ENCODE measurements around the gene MOK. TPM values are rescaled to one million over a fixed set of nuclear protein-coding genes. Genes with fewer than 3 reads are reported as not detected.

Gene MOK
- total RNA-seq, 2 donors from 2014 or later = 60.3 to 102 TPM

DNA sequence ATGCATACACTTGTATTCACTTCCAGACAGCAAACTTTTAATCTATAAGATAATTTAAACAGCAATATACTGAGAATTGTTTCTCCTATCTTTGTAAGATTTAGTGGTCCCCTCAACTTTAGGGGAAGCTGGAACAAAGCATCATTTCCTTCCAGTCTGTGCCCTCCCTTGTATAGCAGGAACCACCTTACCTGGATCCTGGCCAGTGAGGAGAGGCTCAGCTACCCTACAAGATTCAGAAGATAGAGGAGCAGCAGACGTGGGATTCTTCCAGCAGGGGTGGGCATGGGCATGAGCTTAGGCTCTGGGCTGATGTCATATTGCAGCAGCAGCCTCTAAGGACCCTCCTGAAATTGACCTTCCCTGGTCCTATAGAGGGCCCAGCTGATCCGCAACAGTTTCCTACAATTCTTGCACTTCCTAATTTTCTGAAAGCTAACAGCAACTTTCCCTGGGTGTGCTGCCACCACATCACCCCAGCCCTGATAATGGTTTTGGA, 21.3 kb downstream of the MOK start:
- no peak overlapping the region for H3K27ac ChIP-seq (ENCODE audit: low read depth, low read length)
- TF ChIP-seq, protein P1, sequence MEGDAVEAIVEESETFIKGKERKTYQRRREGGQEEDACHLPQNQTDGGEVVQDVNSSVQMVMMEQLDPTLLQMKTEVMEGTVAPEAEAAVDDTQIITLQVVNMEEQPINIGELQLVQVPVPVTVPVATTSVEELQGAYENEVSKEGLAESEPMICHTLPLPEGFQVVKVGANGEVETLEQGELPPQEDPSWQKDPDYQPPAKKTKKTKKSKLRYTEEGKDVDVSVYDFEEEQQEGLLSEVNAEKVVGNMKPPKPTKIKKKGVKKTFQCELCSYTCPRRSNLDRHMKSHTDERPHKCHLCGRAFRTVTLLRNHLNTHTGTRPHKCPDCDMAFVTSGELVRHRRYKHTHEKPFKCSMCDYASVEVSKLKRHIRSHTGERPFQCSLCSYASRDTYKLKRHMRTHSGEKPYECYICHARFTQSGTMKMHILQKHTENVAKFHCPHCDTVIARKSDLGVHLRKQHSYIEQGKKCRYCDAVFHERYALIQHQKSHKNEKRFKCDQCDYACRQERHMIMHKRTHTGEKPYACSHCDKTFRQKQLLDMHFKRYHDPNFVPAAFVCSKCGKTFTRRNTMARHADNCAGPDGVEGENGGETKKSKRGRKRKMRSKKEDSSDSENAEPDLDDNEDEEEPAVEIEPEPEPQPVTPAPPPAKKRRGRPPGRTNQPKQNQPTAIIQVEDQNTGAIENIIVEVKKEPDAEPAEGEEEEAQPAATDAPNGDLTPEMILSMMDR (conservative IDR thresholded peaks at IDR 0.05) = no peak
- Mint-ChIP-seq H3K27me3 (ENCODE audit: insufficient read depth) (no peaks in the 10 kb centered on the region), H3K4me1 (peaks cover 6% of the 10 kb centered on the region), H3K36me3 (ENCODE audit: low read depth) (peaks cover 14% of the 10 kb centered on the region), H3K4me3 (no peak overlapping the region), H3K9me3 (peaks cover 6% of the 10 kb centered on the region), H3K27ac (no peak overlapping the region)
- H3K36me3 ChIP-seq (ENCODE audit: control insufficient read depth, insufficient read depth, low read length) = peaks cover 4% of the 10 kb centered on the region
- DNase-seq = no peak
- no peak overlapping the region for H3K9ac ChIP-seq (ENCODE audit: extremely low read depth, low read length, poor library complexity, severe bottlenecking)
- no peak overlapping the region for H3K4me3 ChIP-seq (ENCODE audit: low read length)
- H3K9me3 ChIP-seq (ENCODE audit: control insufficient read depth, low read length) = no peaks in the 10 kb centered on the region
- no peaks in the 10 kb centered on the region for H3K27me3 ChIP-seq (ENCODE audit: control insufficient read depth, insufficient read depth, low read length, poor library complexity, severe bottlenecking)
- WGBS, 2 experiments (ENCODE audit: insufficient coverage in 1 of 2, insufficient read length in 1 of 2) = 78 to 94% methylated on average over 2 of the region's 2 CpGs
- no peaks in the 10 kb centered on the region for H3K4me1 ChIP-seq (ENCODE audit: control insufficient read depth, insufficient read depth, low read length)

DNA sequence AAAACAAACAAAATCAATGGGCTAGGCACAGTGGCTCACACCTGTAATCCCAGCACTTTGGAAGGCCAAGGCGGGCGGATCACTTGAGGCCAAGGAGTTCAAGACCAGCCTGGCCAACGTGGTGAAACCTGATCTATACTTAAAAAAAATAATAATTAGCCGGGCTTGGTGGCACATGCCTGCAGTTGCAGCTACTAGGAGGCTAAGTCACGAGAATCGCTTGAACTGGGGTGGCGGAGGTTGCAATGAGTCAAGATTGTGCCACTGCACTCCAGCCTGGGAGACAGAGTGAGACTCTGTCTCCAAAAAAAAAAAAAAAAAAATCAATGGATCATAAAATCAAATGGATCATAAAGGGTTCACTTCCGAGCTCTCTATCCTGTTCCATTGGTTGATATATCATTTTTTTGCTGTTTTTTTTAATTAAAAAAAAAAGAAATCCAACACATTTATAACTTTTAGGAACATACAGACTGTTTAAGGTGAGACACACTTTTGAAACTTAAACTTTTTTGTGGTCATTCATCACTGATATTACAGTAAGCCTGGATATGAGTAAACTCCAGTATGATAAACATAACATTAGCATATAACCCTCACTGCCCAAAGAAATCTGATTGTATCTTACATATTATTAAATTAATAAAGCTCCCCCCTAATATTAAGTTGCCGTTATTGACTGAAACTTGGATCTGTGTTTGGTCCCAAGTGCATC, 22.1 kb downstream of the MOK start:
- Histone ChIP-seq H3K9me3 (ENCODE audit: control insufficient read depth, low read length) (no peaks in the 10 kb centered on the region), H3K27ac (ENCODE audit: low read depth, low read length) (no peak overlapping the region), H3K27me3 (ENCODE audit: control insufficient read depth, insufficient read depth, low read length, poor library complexity, severe bottlenecking) (no peaks in the 10 kb centered on the region), H3K9ac (ENCODE audit: extremely low read depth, low read length, poor library complexity, severe bottlenecking) (no peak overlapping the region), H3K36me3 (ENCODE audit: control insufficient read depth, insufficient read depth, low read length) (peaks cover 4% of the 10 kb centered on the region), H3K4me1 (ENCODE audit: control insufficient read depth, insufficient read depth, low read length) (no peaks in the 10 kb centered on the region), H3K4me3 (ENCODE audit: low read length) (no peak overlapping the region)
- H3K4me1 Mint-ChIP-seq = peaks cover 7% of the 10 kb centered on the region
- peaks cover 2% of the 10 kb centered on the region for H3K9me3 Mint-ChIP-seq
- no peak overlapping the region for H3K4me3 Mint-ChIP-seq
- H3K36me3 Mint-ChIP-seq (ENCODE audit: low read depth) = peaks cover 13% of the 10 kb centered on the region
- no peak overlapping the region for H3K27ac Mint-ChIP-seq
- TF ChIP-seq, protein P1 (conservative IDR thresholded peaks at IDR 0.05) = no peak
- no peaks in the 10 kb centered on the region for H3K27me3 Mint-ChIP-seq (ENCODE audit: insufficient read depth)
- WGBS, 2 experiments (ENCODE audit: insufficient coverage in 1 of 2, insufficient read length in 1 of 2) = 91 to 93% methylated on average over 7 to 8 of the region's 9 CpGs
- DNase-seq = no peak

DNA sequence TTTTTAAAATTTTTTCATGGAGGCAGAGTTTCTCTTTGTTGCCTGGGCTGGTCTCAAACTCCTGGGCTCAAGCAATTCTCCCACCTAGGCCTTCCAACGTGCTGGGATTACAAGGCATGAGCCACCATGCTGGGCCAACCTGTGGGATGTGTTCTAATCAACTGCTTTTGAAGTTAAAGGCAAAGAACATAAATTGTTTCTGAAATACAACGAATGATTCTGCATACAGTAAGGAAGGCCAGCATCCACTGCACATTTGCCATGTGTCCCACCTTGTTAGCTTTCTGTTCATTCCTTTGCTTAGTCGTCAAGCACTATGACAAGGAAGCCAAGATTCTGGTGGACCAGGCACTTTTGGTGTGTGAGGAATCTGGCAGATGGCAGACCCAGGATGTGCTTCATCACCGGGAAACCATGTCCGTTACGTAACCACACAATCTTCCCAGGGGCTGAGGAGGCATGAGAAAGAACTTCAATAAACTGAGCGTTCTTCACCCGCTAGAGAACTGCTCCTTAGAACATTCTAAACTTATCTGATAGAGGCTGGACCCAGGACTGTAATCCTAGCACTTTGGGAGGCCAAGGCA, 24.5 kb downstream of the MOK start:
- H3K4me3 ChIP-seq (ENCODE audit: low read length) = no peak overlapping the region
- no peak overlapping the region for H3K27ac ChIP-seq (ENCODE audit: low read depth, low read length)
- Mint-ChIP-seq H3K4me1 (peaks cover 8% of the 10 kb centered on the region), H3K9me3 (peaks cover 5% of the 10 kb centered on the region), H3K27ac (no peak overlapping the region), H3K4me3 (no peak overlapping the region), H3K27me3 (ENCODE audit: insufficient read depth) (no peaks in the 10 kb centered on the region), H3K36me3 (ENCODE audit: low read depth) (peaks cover 18% of the 10 kb centered on the region)
- H3K9ac ChIP-seq (ENCODE audit: extremely low read depth, low read length, poor library complexity, severe bottlenecking) = no peak overlapping the region
- H3K27me3 ChIP-seq (ENCODE audit: control insufficient read depth, insufficient read depth, low read length, poor library complexity, severe bottlenecking) = no peaks in the 10 kb centered on the region
- no peaks in the 10 kb centered on the region for H3K4me1 ChIP-seq (ENCODE audit: control insufficient read depth, insufficient read depth, low read length)
- TF ChIP-seq, protein P1 (conservative IDR thresholded peaks at IDR 0.05) = no peak
- no peak for DNase-seq
- WGBS, 2 experiments (ENCODE audit: insufficient coverage in 1 of 2, insufficient read length in 1 of 2) = 89 to 93% methylated on average over 6 to 8 of the region's 8 CpGs
- peaks cover 4% of the 10 kb centered on the region for H3K36me3 ChIP-seq (ENCODE audit: control insufficient read depth, insufficient read depth, low read length)
- peaks cover 7% of the 10 kb centered on the region for H3K9me3 ChIP-seq (ENCODE audit: control insufficient read depth, low read length)

Measured in endodermal cell (in vitro differentiated cells).